EH (cell line): ENCODE measurements around the gene GFER.
"Not testable (repeated sequence)": the region's sequence is repeated elsewhere in the genome, so short reads cannot be mapped to it uniquely, and the experiment has no call there.

ENCODE experiments used
- DNase-seq: peaks from one replicate; pipeline ENCODE4 v3.0.0-alpha.2; 2015; ENCODE audit warnings: low read depth

Gene GFER

DNA sequence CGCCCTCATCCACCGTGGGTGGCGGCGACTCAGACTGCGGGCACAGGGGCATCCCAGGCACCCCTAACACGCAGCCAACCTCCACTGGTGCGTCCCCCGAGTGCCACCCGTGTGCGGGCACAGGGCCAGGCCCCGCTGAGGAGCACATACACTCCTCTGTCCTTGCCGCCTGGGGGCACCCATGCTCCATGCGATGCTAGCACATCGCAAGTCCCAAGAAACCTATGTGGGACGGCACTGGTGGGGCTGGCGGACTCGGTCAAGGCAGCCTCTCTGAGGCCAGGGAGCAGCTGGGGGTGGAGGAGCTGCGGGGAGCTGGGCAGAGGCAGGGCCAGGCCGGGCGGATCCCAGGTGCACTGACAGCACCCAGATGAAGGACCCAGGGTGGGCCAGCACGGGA lies 21.7 kb downstream of the GFER start:
- no peak for DNase-seq

DNA sequence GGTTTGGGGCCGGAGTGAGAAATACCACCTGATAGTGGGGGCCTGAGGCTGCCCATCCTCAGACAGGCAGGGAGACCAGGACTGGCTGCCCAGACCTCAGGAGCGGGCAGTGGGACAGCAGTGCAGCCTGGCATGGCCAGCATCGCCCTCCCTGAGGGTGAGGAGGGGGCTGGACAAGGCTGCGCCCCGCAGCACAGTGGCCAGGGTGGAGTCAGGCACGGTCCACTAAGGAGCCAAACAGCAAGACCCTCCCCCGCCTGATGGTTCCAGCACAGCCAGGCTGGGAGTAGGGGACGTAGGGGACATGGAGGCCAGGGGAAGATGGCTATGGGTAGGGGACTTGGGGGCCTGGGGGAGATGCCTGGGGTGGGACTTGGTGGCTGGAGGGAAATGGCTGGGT lies 22.3 kb downstream of the GFER start:
- no peak for DNase-seq

DNA sequence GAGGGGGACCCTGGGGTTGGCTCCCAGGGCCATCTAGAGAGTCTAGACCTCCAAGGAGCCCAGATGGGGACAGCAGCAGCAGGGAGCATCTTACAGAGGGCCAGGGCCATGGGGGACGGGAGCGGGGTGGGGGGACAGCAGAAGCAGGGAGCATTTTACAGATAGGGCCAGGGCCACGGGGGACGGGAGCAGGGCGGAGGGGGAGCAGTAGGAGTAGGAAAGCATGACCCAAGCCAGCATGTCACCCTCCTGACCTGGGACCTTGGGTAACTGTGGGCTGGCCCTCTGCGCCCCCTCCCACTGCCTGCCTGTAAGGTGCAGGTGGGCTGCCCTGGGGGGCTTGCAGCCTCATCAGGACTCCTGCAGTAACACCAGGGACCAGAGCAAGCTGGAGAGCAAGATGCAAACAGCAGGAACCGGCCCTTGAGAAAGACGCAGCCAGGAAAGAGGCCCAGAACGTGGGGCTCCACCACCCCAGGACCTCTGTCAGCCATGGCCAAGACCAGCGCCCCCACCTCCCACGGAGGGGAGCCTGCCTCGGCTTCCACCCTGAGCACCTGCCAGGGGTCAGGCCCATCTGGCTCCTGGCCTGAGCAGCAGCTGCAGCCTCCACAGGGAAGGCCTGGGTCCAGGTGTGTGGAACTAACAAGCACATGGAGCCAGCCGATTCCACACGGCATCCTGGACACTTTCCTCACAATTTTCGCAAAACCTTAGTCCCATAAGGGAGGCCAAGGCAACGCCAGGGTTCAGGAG lies 23.3 kb downstream of the GFER start:
- DNase-seq: no peak

DNA sequence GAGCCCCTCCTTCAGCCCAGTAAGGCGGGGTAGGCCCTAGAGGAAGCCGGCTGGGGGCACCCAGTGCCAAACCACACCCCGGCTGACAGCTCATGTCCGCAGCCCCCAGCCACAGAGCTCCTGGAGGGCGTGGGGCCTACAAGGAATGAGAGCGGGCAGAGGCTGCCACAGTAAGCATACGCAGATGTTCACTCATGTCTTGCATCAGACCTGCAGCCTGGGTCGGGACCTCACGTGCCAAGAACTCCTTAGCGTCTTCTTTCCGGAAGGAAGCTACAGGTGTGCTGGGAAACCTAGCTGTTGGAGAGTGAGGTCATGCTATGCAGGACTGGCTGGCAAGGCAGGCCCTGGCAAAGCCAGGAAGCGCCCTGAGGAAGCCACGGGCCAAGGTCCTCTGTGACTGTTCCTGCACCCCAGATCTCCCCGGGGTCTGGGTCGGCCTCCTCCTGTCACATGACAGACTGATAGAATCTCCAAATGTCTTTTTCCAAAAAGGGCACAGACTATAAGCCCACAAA lies 24.1 kb downstream of the GFER start:
- peak; percentile 64 for DNase-seq

DNA sequence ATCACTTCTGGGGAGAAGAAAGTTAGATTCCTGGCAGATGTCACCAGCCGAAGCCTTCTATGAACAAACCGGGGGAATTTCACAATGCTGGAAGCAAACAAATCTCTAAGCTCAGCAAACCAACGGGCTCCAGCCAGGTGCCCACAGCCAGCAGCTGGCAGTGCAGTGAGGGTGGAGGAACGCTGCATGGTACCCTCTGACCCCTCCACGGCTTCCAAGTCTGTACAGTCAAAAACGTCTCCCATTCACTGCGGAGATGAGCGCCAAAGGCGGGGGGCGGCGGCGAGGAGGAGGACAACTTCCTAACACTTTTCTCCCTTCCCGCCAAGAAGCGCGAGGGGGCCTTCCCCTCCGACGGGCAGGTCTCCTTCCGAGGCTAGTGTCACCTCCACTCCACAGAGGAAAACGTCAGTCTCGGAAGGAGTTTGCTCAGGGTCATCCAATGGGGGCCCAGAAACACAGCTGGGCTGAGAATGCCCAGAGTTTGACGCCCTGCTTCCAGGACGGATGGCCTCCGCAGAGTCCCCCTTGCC lies 24.7 kb downstream of the GFER start:
- DNase-seq: peak; percentile 38

DNA sequence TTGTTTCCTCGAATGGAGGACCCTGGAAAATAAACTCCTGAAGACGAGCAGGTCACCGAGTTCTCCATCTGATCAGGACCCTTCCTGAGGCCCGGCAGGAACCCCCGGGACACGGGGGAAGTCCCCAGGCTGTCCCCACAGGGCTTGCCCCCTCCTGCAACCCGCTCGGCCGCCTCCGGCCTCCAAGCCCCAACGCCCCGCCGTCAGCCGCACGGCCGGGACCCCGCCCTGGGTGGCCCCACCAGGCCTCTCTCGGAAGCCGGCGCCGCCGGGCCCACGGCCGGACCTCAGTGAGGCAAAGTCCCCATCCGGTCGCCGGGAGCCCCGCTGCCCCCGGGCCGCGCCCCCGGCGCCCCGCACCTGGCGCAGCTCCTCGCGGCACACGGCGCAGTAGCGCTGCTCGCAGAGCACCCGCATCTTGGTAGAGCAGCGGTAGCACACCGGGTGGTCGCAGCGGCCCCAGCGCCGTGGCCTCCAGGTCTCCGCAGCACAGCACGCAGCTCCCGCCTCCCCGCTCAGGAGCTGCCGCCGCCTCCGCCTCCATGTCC lies 25.2 kb downstream of the GFER start:
- DNase-seq: peak; percentile 16

DNA sequence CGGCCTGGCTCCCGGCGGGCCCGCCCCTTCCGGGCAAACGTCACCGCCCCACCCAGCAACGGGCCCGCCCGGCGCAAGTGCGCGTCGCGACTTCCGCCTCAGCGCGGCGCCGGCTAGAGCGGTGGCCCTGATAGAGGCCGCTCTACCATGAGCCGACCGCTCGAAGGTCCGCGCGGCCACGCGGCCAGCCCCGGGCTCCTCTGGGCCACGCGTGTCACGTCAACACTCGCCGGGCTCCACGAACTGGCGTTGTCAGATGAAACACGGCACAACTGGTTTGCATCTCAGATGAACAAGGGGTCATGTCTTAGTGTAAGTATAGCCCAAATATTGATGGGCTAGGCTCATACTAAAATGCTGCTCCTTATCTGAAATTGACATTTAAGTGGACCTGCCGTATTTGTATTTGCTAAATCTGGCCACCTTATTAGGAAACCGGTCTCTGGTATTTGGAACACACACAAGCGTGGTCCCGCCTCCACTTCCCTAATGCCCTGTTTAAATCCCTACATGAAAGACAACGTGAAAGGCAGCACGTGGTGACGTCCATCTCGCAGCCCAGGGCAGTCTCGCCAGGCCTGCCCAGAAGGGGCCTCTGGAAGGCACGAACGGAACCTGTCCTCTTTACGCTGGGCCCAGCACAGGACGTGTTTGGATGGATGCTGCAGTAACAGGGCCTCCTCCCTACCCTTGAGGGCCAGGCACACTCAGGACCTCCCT lies 26.0 kb downstream of the GFER start, which contains the start of gene ZNF598:
ZNF598 (minus strand) TSS at position 31 of the 720 bp plus-strand sequence.
- peak; percentile 87 for DNase-seq

DNA sequence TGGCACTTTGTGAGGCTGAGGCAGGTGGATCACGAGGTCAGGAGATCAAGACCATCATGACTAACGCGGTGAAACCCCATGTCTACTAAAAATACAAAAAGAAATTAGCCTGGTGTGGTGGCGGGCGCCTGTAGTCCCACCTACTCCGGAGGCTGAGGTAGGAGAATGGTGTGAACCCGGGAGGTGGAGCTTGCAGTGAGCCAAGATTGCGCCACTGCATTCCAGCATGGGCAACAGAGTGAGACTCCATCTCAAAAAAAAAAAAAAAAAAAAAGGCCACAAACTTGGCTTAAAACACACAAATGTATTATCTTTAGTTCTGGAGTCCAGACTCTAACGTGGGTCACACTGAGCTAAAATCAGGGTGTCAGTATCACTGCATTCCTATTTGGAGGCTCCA lies 27.7 kb downstream of the GFER start:
- DNase-seq: not testable (repeated sequence)

DNA sequence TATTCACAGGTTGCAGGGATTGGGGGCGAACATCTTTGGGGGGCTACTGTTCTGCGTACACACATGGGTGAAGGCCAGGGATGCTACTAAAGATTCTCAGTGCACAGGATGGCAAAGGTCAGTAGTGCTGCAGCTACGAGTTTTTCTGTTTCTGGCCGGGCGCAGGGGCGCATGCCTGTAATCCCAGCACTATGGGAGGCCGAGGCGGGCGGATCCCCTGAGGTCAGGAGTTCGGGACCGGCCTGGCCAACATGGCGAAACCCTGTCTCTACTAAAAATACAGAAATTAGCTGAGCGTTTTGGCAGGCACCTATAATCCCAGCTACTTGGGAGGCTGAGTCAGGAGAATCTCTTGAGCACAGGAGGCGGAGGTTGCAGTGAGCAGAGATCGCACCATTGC lies 29.5 kb downstream of the GFER start:
- no peak for DNase-seq

DNA sequence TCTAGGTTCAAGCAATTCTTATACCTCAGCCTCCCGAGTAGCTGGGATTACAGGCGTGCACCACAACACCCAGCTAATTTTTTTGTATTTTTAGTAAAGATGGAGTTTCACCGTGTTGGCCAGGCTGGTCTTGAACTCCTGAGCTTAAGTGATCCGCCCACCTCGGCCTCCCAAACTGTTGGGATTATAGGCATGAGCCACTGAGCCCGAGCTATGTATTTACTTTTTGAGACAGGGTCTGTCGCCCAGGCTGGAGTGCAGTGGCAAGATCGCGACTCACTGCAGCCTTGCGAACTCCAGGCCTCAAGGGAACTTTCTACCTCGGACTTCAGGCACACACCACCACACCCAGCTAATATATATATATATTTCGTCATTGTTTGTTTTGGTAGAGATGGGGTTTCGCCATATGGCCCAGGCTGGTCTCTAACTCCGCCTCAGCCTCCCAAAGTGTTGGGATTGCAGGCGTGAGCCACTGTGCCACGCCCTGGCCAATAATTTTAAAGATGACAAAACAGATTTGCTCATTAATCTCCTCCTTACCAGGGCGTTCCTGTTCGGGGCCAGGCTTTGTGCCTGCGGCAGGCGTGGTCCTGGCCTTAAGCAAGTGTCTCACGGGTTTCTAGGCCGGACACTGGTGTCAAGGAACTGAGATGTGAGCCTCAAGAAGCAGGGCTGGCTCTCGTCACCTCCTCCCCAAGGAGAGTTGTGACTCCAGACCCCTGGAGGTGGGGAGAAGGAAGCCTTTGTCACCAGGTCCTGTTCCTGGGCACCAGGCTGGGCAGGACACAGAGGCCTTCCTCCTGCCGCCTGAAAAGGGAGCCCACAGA lies 31.3 kb downstream of the GFER start:
- peak; percentile 38 for DNase-seq

DNA sequence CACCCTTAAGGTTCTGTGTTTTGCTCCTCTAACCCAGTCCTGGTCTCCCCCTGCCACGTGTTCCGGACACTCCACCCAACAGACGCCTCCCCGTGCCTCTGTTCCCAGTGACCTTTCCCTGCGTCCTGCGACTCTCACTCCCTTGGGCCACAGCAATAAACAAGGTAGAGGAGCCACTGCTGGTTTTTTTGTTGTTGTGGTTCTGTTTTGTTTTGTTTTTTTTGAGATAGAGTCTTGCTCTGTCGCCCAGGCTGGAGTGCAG lies 31.9 kb downstream of the GFER start:
- no peak for DNase-seq

DNA sequence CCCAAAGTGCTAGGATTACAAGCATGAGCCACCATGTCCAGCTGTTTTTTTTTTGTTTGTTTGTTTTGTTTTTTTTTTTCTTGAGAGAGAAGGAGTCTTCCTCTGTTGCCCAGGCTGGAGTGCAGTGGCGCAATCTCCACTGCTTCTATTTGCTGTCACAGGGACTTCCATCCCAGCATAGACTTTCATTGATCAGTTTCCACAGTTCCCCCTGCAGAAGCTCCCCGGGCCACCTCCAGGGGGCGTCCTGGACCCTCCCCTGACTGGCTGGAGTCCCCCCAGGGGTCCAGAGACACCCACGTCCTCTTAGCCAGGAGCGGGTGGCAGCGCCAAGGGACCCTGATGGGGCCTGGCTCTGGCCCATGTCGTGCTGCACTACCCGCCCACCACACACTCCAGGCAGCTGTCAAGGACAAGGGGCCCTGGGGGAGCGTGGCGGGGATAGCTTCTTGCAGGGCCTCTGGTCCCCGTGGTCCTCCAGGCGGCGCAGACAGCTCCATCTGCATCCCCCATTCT lies 32.5 kb downstream of the GFER start:
- DNase-seq: no peak

DNA sequence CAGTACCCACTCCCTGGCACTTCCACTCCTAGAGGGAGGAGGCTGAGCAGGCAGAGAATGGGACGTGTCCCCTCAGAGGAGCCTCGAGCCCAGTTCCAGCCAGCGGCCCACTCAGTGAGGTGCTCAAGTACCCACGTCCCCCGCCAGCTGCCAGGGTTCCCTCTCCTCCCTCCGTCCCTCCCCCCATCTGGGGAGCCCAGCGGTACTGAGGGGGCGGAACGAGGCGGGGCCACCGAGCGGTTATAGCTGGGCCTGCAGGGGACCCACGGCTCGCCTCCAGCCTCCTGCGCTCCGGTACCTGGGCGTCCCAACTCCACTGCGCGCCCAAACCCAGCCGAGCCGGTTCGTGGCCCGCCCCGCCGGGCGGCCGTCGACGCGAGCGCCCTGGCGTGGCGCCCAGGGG lies 35.5 kb downstream of the GFER start, which contains the start of gene NPW:
NPW (plus strand) TSS at position 268 of the 403 bp plus-strand sequence.
- no peak for DNase-seq

DNA sequence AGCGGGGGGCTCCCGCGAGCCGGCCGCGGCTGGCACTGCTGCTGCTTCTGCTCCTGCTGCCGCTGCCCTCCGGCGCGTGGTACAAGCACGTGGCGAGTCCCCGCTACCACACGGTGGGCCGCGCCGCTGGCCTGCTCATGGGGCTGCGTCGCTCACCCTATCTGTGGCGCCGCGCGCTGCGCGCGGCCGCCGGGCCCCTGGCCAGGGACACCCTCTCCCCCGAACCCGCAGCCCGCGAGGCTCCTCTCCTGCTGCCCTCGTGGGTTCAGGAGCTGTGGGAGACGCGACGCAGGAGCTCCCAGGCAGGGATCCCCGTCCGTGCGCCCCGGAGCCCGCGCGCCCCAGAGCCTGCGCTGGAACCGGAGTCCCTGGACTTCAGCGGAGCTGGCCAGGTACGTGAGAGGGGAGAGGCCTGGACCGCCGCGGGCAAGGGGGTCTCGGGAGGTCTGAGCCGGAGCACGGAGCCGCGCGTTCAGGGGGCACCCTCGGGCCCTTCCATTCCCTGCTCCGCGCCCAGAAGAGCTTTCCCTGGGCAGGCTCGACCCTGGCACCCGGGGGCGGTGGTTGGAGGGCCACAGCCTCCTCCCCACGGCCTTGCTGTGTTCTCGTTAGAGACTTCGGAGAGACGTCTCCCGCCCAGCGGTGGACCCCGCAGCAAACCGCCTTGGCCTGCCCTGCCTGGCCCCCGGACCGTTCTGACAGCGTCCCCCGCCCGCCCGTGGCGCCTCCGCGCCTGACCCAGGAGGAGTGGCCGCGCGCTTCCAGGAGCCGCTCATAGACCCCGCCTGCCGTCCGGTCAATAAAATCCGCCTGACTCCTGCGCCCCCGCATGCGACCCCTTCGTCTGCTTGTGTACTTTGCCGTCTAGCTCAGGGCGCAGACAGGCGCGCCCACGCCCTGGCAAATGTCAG lies 36.2 kb downstream of the GFER start:
- DNase-seq: no peak

DNA sequence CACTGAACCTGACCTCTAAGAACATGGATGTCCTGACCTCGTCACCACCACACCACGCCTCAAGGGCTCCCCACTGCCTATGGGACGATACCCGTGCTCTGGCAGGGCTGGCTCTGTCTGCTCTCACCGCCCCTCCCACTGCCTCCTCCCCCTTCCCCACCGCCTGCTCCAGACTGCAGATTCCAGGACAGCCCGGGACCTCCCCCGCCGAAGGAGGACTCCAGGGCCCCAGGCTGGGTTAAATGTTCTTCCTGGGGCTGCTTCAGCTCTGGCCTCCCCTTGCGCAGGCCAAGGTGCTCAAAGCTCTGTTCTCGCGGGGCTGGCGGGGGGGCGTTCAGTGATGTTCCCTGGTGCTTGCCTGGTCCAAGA lies 38.7 kb downstream of the GFER start:
- DNase-seq: peak; percentile 73

DNA sequence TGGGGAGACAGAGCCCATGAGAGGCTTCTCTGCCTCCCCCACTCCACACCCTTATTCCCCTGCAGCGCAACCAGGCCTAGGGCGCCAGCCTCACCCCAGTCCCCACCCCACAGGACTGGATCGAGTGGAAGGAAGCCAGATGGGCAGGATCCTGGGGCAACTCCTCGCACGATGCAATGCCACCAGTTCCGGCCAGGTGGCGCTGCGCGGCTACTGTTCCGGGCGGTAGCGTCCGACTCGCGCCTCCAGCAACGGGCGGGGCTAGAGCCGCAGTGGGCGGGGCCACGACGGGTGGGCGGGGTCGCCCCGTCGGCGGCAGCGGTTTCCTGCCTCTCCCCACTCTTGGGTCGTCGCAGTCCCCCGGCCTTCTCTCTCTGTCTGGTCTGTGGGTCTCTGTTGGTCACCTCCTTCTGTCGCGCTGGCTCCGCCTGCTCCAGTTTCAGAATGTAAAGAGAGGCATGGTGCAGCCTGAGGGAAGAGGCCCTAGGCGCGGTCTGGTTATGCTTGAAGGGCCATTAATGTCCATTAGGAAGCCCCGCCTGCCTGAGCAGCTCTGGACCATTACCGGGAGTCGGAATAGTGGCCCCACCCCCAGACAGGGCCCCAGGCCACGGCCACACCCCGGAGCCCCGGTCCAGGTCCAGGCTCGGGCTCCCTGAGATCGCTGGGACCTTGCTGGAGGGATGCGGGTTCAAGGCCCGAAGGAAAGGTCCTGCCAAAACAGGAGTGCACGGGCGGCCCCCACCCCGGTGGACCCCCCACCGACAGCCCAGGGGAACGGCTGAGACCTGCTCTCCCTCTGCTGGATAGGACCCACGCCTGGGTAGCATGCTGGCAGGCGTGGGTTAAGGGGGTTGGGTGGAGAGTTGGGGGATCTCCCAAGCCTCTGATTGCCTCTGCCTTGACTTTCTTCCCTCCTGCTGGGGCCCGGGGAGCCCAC lies 39.4 kb downstream of the GFER start:
- peak; percentile 87 for DNase-seq

DNA sequence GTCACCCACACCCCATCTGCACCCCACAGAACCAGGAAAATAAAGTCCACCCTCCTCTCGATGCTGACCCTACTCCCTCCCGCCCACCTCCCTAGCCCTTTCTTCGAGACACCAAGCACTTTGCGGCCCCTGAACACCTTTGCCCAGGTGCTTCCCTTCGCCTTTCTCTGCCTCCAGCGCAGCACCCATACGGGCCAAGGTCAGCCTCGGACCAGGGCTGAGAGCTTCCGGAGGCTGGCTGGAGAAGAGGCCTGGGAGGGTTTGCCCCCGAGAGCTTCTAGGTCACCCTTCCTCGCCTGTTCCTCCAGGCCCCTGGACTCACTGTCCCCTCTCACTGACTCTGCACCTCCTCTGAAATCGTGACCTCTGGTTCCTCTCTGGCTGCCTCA lies 40.0 kb downstream of the GFER start:
- no peak for DNase-seq

DNA sequence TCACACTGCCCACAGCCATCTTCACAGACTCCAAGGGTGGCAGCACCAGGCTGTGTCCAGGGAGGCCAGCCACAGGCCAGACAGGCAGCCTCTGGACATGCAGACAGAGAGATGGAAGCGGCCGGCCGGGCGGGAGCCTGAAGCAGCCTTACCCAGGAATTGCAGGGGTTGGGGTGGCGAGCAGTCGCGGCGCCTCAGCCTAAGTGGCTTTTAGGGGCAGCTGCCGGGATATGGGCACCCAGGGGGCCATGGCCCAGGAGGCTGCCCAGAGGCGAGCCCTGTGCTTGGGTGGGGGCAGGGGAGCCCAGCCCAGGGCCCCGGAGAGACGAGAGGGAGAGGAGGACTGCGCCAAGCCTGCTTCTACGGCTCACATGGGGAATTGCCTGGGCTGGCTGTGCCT lies 41.3 kb downstream of the GFER start:
- DNase-seq: no peak

DNA sequence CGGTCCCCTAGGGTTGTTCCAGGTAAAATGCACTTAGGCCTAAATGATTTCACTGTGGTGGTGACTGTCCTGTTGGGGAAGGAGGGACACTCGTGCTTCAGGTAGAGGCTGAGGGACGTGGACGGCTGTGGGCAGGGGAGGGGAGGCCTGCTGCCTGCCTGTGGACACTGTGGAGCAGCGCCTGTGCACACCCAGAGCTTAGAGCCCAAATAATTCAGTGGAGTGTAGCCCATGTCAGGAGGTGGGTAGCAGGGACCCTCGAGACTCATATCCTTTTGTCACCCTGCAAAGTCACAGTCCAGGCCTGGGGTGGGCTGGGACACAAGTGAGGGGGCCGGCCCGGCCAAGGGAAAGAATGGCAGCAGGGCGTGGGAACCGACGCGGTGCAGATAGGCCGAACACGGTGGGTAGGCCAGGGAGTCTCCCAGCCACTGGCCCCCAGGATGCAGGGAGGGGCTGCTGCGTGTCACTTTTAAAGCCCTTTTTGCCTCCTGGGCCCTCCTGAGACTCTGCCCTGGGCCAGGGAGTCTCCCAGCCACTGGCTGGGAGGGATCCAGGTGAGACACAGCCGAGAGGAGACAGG lies 42.0 kb downstream of the GFER start:
- DNase-seq: no peak
